ENCODE results near the gene AUNIP.

AUNIP gene

GRCh38 chr1:25825605-25826004, 33.7 kb downstream of the AUNIP start:
- no peak for DNase-seq

DNA sequence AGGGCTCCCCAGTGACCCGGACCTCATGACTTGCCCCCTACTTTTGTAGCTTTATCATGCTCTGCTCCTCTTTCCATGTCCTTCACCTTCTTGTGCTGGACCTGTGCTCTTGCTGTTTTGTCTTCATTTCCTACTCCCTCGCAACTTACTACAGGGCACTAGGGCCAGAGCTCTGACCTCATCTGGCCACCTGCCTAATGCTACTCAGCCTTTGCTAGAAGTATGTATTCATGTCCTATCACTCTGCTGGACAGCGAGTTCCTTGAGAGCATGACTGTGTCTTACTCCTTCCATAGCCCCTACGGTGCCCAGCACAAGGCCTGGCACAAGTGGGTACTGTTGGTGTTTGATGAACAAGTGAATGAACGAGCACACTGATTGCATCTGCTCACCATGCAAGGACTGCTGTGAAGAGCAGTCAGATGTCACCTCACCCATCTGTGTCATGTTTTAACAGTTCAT, 37.6 kb downstream of the AUNIP start:
- no peak for DNase-seq

GRCh38 chr1:25821112-25821476, 38.2 kb downstream of the AUNIP start:
- DNase-seq, result no peak

GRCh38 chr1:25820247-25821111, 38.8 kb downstream of the AUNIP start:
- DNase-seq, result peak; percentile 36

DNA sequence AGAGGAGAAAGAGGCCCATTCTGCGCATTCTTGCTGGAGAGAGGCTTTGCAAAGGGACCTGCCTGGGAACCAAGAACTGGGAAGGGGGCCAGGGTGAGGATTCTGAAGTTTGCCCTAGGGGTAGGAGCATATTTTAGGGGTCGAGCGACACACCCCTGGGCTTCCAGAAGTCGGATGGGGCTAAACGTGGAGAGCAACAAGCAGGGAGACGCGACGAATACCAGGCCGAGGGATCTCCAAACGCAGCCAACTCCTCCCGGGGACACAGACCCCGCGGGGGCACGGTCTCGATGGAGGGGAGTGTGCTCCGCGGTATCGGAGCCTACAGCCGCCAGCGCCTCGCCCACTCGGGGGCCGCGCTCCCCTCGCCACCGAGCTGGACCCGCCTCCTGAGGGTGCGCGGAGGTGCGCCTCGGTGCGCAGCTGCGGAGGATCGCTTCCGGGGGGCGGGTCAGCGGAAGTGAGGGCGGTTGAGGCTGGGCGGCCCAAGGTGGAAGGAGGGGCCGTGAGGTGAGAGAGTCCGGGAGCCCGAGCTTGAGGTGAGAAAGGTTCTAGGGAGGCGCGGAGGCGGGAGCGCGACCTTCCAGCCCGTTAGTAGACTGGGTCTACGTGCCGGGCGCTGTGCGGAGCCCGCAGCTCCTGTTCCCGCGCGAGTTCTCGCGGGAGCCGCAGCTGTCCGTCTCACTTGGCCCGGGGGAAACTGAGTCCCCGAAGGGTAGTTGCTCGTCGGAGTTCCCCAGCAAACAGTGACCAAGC, 39.6 kb downstream of the AUNIP start, which contains the start of gene MTFR1L:
Gene MTFR1L, plus strand, starts transcription at position 464 of the 756 bp plus-strand sequence. CDS start 3,151 bp downstream, outside the sequence.
- DNase-seq, result peak; percentile 83

DNA sequence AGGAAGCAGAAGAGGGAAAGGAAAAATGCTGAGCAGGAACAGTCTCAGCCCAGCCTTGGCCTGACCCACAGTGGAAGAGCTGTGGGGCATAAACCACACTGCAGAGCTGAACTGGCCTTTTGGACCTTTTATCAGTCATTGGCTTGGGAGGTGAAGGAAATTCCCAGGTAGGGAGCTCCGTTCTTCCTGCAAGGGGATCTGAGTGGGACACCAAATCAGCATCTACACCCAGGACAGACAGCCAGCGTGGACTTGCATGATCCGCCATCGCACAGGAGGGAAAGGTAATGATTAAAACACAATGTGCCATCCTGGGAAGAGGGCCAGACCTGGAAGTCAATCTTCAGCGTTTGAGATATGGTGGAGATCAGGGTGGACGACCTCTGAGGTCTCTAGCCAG, 40.7 kb downstream of the AUNIP start:
- DNase-seq, result no peak

DNA sequence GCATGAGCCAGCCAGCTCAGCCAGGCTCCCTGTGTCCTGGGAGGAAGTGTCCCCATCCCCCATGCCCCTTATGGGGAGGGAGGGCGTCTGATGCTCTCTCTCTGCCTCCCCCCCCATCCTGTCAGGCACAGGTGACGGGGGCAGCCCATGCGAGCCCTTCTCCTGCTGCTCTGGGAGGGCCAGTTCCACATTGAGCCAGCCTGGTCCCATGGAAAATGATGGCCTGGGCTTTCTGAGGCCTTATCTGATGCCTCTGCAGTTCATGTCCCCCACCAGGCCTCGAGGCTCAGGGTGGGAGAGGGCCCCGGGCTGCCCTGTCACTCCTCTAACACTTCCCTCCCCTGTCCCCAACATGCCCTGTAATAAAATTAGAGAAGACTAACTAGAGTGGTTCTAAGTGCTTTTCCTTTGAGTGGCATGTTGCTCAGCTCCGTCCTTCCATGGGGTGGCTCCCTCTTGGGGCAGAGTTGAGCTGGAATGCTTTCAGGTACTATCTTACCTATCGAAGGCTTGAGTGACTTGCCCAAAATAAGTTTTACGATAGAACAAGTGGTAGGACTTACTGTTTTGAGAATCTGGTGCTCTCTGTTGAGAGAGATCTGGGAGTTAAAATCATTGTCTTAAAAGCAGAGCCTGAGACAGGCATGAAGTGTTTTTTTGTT, 41.3 kb downstream of the AUNIP start:
- DNase-seq, result no peak

- DNase-seq, result no peak
Observed at GRCh38 chr1:25816112-25816718, 43.0 kb downstream of the AUNIP start.

- DNase-seq, result no peak
Observed at GRCh38 chr1:25815208-25816111, 43.8 kb downstream of the AUNIP start.

DNA sequence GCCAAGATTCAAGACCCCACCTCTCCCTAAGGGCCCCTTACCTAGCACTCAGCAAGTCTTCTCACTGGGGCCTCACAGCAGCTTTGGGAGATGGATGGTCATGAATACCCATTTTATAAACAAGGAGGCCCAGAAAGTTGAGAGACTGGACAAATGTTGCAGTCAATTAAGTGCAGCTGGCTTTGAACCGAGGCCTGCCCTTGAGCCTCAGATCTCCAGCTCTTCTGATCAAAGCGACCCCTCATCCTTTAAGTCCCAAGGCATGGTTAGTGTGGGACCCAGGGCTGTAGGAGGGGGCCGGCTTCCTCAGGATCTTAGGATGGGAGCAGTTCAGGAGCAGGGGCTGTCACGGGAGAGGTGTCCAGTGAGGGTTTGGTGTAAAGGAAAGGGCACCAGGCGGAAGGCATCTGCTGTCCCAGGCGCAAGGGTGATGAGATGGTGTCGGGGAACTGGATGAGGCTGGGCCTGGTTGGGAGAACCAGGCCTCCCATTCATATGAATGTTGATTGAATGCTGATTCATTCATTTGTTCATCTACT, 44.6 kb downstream of the AUNIP start:
- DNase-seq, result no peak

GRCh38 chr1:25813734-25814471, 45.4 kb downstream of the AUNIP start:
- no peak for DNase-seq

GRCh38 chr1:25813071-25813733, 46.1 kb downstream of the AUNIP start:
- no peak for DNase-seq

GRCh38 chr1:25811384-25812082, 47.7 kb downstream of the AUNIP start:
- no peak for DNase-seq

DNA sequence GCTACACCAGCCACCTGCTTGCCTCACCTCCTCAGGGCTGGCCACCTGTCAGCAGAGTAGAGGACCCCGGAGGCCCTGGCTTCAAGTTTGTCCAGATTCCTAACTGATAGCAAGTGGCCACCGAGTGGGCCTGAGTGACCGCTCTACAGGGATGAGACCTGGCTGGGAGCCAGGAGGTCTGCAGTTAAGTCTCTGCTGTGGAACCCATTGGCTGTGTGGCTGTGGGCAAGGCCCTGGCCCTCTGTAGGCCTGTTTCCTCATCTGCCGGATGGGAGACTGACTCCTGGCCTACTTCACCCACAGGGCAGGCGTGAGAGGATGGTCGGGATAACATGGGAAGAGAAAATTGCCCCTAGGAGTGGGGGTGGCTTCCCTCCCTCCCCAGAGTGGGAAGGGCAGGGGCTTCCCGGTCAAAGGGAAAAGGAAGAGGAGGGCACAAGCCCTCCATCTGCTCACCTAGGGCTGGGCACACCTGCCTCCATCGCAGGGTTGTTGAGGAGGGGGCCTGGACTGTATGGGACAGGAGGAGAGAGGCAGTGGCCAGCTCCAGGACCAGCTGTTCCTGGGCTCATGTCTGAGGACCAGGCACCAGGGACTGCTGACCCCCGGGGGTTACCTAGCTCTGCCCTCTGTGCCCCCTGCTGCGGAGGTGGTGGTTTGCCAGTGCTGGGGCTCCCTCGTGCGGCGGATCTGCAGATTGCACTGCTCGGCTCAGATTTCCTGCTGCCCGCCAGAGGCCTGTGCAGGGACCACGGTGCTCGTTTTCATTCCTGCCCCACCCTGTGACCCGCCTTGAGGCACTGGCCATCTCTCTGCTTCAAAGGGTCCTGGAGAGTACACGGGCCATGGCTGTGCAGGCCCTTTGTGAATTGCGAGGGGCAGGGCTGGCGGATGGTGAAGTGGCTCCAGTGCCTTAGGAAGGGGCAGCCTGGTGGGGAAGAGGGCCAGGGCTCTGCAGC, 48.6 kb downstream of the AUNIP start:
- DNase-seq, result peak; percentile 50

DNA sequence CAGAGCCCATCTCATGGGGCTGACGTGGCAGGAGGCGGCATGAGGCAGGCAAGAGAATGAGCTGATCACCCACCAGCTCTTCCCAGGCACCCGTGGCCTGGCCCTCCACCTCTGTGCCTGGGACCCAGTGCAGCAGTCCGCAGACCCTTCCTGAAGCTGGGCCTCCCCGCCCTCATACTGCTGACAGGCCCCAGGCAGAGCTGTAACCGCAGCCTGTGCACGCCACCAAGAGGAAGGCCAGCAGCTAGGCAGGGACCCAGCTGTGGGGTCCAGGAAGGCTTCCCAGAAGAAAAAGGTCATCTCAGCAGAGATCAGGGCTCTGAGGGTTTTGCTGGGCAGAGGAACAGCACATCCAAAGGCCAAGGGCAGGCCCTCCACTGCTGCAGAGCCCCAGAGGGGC, 49.3 kb downstream of the AUNIP start:
- DNase-seq, result no peak

DNA sequence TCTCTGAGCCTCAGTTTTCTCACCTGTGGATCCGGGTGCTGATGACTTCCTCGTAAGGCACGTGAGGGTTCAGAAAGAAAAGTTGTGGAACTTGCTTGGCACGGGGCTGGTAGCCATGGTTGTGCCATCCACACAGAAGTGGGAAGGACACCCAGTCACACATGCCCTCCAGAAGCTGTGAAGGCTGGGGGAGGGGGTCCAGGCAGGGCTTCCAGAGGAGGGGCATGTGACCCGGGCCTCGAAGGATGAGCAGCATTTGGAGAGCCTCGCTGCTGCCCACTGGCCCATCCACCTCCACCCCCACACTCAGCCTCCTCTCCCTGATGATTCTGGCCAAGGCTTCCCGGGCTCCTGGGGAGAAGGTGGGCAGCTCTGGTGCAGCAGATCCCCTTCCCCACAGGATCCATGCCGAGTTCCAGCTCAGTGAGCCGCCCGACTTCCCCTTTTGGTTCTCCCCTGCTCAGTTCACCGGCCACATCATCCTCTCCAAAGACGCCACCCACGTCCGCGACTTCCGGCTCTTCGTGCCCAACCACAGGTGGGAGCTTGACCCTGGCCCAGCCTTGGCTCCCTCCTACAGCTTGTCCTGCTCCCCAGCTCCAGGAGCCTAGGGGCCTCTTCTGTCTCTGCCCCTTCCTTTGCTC, 49.9 kb downstream of the AUNIP start:
- DNase-seq, result no peak

GRCh38 chr1:25808481-25809244, 50.6 kb downstream of the AUNIP start:
- no peak for DNase-seq

Measured in NCI-H2171 (cell line).